ENCODE data around the gene RCOR2.
A peak's percentile ranks its signal among the peaks of the same experiment; 100 is the strongest.
"Not testable (repeated sequence)": the region's sequence is repeated elsewhere in the genome, so short reads cannot be mapped to it uniquely, and the experiment has no call there.

Gene RCOR2

DNA sequence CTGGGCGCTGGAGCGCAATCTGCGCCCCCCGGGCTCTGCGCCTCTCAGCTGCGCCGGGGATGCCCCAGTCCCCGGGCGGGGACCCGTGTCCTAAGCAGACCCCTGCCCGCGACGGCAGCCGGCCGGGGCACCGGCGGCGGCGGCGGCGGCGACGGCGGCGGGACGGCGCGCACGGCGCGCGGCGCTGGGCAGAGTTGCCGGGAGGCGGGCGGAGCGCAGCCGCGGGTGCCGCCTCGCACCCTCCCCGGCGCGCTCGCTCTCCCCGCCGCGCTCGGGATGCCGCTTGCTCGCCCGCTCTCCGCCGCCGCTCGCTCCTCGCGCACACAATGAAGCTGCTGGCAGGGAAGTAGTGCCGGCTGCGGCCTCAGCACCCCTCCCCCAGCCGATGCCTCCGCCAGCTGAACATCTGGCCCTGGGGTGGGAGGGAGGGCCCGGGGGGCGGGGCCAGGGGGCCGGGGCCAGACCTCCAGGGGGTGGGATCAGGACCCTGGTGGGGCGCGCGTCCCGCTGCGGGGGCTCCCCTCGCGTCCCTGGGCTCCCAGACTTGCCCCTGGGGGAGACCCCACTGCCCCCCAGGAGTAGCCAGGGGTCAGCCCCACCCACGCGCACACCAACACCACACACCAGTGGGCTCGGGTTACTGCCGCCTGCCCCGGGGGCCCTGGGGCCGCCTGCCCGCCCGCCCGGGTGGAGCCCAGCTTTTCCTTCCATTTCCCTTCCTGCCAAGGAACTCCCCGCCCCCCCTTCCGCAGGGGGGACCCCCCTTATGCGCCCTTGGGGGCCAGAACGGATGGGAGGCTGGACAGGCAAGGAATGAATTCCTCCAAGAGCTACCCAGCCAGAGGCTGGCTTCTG is at the start of gene RCOR2:
Gene RCOR2, minus strand, starts transcription at position 328 of the 855 bp plus-strand sequence. CDS start 708 bp downstream, outside the sequence.
- DNase-seq, result peak; percentile 70

DNA sequence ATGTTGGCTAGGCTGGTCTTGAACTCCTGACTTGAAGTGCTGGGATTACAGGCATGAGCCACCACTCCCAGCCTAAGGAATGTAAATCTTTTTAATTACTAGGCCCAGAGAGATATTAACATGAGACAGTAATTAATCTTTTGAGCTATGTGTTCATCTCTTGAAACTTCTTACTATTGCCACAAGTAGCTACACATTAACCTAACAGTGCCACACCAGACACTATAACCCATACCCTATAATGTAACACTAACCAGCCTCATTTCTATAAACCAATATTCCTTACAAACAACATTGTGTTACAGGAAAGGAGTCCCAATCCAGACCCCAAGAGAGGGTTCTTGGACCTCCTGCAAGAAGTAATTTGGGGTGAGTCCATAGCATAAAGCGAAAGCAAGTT is 49.5 kb upstream of the RCOR2 start:
- no peak for DNase-seq

DNA sequence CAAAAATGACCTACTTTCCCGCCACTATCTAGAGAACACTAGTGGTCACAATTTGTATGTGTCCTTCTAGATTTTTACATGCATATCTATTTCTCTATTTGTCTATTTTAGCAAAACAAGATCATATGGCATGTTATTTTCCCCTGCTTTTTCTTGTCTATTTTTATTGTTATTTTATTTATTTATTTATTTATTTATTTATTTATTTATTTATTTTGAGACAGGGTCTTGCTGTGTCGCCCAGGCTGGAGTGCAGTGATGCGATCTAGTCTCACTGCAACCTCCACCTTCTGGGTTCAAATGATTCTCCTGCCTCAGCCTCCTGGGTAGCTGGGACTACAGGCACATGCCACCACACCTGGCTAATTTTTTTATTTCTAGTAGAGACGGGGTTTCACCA is 46.9 kb upstream of the RCOR2 start:
- not testable (repeated sequence) for DNase-seq

DNA sequence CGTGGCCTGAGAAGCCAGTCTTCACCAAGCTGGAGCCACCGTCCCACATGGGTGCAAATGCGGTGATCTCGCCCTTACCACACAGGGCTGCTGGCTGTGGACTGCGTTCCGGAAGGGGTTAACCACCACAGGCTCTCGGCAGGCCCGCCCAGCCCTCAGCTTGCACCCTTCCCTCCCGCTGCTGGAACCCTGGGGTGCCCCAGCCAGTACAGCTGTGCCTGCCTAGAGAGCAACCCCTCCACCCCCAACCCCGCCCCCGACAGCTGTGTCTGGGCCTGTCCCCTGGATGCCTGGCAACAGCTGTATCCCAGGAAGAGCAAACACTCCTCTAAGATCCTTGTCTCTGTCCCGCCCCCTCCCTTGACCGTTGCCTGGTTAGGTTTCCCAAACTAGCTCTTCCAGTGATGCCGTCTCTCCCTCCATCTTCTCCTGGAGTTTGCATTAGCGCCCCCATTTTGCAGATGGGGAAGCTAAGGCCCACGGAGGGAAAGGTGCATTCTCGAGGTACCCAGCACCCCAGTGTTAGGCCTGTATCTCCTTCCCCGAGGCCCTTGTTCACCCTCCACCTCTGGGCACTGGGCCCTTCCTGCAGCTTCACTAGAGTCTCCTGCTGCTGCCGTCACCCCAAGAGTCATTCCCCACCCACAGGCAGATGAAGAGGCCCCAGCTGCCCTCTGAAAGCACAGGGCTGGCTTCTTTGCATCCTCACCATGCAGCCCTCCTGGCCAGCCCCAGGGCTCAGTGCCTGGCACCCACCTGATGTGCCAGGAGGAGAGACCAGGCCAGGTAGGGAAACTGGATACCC is 44.8 kb upstream of the RCOR2 start:
- DNase-seq, result no peak

DNA sequence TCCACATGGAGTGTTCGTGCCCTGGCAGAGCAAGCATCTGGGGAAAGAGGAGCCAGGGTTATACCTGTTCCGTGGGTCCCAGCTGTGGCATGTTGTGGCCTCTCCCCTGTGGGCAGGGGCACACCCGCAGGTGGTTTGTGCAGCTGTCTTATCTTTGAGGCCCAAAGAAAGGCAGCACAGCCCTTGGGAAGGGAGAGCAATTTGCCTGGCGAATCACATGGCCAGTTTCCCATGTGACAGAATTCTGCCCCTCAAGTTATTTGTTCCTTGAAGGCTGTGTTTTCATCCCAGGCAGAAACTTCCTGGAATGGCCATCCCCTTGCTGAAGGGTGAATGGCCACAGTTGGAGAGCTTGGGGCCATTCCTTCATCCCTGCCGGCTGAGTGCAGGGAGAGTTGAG is 41.0 kb upstream of the RCOR2 start:
- DNase-seq, result no peak

DNA sequence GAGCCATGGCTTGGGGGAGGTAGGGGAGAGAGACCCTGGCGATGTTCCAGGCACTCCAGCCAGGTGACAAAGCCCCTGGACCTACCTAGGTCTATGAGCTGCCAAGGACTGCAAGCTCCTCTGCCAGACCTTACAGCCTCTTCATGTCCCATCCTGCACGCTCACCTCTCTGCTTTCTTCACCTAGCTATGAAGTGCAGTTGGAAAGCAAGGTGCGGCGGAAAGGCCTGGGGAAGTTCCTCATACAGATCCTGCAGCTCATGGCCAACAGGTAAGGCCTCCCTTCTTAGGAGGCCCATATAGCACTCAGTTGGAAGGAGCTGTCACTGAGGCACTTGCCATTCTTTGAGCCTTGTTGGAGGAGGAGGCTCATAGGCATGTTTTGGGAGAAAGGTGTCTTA is 35.6 kb upstream of the RCOR2 start:
- no peak for DNase-seq

DNA sequence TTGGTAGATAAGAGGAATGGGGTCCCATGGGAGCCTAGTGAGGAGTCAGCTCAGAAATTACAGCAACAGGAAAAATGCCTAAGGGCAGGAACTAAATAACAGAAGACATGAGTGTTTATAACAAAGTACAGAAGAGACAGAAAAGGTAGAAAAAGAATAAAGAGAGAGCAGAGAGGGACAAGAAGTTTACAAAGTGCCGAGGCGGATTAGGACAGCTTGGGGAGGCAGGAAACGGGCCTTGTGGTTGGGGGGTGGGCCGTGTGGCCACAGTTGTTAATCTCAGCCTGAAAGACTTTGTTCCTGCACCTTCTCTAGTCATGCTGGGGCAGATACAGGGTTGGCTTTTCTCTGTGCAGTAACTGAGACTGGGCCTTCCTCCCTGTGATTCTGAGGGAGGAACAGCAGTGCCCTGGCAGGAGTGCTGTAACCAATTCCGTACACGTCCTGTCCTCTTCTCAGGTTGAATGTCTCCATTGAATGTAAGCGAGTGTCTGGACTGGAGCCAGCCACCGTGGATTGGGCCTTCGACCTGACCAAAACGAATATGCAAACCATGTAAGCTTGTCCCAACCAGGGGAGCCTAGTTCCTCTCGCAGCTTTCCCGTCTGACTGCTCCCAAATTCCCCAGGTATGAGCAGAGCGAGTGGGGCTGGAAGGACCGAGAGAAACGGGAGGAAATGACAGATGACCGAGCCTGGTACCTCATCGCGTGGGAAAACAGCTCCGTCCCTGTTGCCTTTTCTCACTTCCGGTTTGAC is 35.0 kb upstream of the RCOR2 start:
- DNase-seq, result no peak

DNA sequence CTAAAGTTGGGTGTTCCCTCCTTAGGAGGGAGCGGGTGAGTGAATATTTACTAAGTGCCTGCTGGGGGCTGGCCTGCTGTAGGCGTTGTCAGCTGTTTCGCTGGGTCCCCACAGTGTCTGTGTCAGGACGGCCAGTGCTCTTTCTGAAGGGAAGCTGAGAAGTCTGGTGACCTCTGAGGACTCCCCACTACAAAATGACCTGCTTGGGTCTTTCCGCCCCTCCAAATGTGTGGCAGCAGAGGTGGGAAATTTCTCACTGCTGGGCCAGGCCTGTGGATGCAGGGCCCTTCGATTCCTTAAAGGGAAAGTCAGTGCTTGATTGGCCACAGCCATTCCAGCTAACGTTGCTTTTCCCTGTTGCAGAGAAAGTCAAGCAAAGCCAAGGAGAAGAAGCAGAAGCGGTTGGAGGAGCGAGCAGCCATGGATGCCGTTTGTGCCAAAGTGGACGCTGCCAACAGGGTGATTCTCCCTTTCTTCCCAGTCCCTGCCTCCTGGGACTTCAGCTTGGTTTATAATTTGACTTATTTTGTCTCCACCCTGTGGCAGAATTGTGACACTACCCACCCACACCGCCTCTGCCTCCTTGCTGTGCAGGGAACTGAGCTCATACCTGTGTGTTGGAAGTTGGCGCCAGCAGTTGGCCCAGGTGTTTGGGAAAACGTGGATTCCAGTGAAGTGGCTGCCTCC is 28.7 kb upstream of the RCOR2 start:
- peak; percentile 55 for DNase-seq

DNA sequence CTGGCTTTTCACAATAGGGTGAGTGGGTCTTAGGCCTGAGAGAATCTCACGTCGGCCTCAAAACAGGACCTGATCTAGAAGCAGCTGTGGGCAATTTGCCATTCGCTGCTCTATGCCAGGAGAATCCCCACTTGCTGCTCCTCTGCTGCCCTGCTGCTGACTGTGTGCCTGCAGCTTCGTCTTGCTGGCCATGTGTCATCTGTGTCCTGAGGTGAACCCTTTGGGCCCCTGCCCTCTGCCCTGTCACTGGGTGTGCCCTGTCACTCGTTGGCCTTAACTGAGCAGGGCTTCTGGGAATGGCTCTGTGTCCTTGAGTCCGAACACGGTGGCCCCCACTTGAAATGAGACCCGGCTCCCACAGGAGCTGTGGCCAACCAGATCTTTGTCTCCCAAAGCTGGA is 28.0 kb upstream of the RCOR2 start:
- no peak for DNase-seq

DNA sequence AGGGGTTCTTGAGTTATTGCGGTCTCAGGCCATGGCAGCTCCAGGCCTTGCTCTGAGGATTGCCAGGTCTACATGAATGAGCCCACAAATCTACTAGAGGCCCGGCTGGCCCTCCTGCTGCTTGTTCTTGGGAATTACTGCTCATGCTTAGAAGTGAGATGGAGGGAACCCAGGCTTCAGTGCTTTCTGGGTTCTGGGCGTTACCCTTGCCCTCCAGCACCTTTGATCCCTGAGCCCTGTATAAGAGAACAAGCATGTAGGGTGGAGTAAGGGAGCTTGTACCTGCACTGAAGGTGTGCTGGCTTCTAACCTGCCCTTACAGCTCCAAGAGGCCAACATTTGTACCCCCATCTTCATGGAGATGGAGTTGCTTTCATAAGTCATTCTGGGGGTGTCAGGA is 25.8 kb upstream of the RCOR2 start:
- no peak for DNase-seq

DNA sequence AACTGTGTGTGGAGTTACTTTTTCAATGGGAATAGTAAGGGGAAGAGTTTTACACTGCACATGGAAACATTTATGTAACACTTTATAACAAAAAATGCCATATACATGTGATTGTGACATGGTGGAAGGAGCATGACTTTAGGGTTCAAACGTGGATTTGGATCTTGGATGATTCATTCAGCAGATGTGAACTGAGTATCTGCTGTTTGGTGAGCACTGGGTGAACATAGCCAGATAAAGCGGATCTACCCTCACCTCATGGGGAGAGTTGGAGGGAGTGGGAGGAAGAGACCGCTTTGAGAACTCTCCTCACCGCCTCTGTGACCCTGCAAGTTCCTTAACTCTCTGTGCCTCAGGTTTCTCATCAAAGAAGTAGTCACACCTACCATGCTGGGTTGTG is 24.9 kb upstream of the RCOR2 start:
- no peak for DNase-seq

DNA sequence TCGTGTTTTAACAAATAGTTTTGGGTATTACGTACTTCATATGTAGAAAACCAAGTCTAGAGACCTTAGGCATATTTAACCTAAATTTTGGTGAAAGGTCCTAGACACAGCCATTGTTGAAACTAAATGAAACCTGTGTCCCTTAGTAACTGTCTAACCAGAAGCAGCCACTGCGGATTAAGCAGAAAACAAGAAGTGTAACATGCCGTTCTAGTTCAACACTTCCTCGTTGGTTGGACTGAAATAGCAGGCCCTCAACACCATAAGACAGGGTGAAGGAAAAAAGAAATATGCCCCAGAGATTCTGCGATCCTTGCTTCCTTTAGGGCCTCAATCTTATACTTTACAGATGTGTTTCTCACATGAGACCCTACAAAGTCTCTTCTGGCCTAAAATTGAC is 23.8 kb upstream of the RCOR2 start:
- DNase-seq, result no peak

DNA sequence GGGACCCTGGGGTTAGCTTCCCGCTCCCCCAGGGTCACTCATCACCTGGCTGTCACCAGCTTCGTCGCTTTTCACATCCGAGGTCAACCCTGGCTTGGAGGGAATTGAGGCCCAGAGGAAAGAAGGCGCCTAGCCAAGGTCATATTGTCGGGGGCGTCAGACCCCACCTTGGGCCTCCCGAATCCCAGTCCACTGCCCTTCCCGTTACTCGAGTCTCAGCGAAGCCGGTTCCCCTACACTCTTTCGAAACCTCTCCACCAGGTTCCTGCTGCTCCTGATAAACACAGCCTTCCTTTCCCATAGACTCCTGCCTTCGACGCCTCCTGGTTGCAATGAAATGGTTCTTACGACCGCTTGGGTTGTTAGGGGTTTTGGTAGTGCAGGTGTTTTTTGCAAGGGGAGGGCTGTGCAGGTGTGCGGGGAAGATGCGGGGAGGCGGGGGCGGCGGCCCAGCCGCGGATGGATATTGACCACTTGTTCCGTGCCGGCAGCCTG is 22.5 kb upstream of the RCOR2 start:
- DNase-seq, result no peak

DNA sequence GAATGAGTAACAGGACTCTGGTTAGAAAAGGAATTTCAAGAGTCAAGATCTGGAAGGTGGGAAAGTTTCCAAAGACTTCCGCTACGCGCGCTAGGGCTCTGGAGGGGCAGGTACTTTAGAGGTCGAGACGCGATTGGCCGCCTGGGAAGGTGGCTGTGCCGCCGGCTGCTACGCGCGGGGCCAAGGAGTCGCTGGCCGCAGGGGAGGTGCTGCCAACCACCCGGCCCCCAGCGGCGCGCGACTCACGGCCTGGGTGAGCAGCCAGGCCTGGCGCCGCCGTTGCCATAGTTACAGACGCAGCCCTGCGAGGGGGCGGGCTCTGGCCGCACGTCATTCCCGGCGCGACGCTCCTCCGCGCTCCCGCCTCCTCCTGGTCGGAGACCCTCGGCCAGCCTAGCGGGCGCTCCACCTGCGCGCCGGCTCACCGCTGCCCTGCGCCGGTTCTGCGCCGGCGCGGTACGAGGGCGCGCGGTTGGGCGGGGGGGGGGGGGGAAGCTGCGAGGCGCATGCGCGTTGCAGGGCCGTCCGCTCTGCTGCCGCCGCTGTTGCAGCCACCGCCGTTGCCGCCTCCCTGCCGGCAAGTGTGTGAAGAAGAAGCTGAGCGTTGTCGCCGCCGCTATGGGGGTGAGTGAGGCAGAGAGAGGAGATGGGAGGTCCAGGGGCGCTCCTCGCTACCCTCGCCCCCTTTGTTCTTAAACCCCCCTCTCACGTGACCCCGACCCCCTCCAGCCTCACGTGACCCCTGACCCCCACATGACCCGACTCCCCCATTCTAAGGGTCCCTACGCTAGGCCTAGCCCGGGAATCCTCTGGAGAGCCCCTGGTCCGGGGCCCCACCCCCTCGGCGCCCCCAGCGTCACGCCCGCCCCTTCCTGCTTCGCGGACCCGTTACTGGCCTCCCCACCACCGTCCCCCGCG is 21.8 kb upstream of the RCOR2 start, which contains the start of gene NAA40:
Gene NAA40, plus strand, starts transcription at position 524 of the 918 bp plus-strand sequence. Its CDS starts 95 bp downstream, at position 619.
- peak; percentile 90 for DNase-seq

DNA sequence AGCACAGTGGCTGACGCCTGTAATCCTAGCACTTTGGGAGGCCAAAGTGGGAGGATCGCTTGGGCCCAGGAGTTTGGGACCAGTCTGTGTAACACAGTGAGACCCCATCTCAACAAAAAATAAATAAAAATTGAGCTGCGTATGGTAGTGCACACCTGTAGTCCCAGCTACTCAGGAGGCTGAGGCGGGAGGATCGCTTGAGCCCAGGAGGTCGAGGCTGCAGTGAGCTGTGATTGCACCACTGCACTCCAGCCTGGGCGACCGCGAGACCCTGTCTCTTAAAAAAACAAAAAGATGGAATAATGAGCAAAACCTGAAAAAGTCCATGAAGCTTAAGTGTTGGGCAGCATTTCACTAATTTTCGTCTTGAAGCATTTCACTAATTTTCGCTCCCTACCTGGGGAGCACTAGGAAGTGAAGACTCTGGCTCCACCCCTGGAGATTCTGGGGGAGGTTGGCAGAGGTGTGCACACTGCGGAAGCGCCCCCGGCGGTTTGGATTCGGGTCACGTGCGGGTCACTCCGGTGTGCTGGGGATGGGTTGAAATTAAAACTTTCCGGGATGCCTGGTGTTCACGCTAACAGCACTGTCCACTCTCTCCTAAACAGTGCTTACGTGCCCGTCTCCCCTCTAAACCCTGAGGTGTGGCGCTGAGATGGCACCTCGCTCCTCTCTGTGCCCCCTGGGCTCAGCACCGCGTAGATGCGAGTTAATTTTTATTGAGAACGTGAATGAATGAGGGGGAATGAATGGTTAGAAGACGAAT is 20.9 kb upstream of the RCOR2 start:
- peak; percentile 20 for DNase-seq

DNA sequence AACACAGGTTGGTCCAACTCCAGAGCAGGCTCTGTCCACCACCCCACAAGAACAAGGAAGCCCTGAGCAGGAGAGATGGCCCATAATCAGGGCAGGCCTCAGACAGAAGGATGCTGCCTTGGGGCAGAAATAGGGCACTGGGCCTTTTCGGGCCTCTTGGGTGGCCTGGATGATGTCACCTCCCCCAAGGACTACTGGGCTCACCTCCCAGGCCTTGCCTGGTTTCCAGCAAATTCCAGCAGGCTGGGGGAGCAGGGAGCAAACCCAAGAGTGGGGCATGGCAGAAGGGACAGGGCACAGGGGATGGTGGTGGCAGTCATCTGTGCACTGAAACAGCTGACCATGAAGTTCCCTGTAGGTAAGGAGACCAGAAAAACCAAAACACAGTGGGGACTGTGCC is 16.5 kb upstream of the RCOR2 start:
- no peak for DNase-seq

DNA sequence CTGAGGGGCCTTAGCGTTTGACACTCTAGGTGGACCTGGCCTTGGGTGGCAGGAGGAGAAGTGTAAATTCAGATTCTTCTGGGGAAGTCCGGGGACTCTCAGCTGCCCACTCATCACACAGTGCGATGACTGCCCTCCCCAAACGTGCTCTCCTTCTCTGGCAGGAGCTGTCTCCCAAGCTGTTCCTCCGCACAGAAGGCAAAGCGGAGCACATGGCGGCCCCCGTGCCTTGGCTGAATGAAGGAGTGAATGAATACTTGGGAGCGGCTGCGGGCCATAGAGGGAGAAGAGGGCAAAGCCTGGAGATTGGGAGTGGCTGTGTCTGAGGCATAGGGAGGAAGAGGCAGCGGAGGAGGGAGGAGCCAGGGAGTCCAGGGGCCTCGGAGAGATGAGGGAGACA is 14.9 kb upstream of the RCOR2 start:
- no peak for DNase-seq

DNA sequence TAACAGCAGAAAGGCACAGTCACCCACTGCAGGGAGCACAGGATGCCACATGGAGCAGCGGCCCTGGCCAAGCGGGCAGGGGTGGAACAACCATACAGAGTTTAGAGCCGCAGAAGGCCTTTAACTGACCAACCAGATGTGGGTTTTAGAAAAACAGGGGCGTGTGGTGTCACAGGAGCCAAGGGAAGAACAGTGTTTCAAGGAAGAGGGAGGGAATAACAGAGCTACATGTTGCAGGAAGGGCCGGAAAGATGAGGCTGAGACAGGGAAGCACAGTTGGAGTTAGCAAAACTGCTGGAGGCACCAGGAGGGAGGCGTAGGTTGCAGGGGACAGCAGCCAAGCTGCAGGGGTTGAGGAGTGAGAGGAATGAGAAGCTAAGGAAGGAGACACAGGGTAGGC is 14.1 kb upstream of the RCOR2 start:
- no peak for DNase-seq

DNA sequence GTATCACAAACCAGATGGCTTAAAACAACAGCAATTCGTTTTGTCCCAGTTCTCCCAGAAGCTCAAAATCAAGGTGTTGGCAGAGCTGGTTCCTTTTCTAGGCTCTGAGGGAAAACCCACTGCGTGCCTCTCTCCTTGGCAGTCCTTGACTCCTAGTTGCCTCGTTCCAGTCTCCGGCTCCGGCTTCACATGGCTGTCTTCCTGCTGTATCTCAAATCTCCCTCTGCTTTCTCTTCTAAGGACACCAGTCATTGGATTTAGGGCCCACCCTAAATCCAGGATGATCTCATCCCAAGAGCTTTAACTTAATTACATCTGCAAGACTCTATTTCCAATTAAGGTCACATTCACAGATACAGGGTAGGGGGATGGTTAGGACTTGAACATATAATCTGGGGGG is 12.7 kb upstream of the RCOR2 start:
- DNase-seq, result no peak

DNA sequence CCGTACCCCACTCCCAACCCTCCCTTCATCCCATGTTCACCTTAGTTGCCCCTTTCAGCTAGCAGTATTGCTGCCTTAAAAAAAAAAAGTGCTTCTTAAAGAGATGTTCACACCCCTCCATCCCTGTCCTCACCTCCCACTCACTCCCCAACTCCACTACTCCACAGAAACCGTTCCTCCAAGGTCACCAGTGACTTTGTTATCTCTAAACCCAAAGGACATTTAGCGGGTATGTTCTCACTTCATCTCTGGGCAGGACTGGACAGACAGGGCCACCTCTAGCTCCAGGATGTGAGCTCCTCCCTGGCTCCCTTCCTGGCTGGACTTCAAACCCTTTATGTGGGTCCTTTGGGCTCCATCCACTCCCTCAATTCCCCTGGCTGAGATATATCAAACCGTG is 6.4 kb upstream of the RCOR2 start:
- DNase-seq, result no peak
